HEK293 (cell line): ENCODE measurements around the gene IGSF10.

Experiments
- KLF1 ChIP-seq: fragments of 450-650 bp; formaldehyde crosslinking; IDR thresholded peaks from 2 replicates; pipeline ENCODE4 v1.5.1; 2016; ENCODE audit warnings: missing biosample characterization, missing genetic modification characterization
- TCF7L2 ChIP-seq: IDR thresholded peaks from 2 replicates; pipeline ENCODE4 v1.6.1; 2011; ENCODE audit warnings: low read depth, mild to moderate bottlenecking, inconsistent platforms, low read length, moderate library complexity, borderline replicate concordance
- YY1 ChIP-seq: fragments of 450-650 bp; formaldehyde crosslinking; IDR thresholded peaks from 2 replicates; pipeline ENCODE4 v1.5.1; 2018; ENCODE audit warnings: missing biosample characterization, missing genetic modification characterization
- ZBTB1 ChIP-seq: fragments of 450-650 bp; formaldehyde crosslinking; IDR thresholded peaks from 2 replicates; pipeline ENCODE4 v1.5.1; 2016; ENCODE audit warnings: missing biosample characterization, missing genetic modification characterization
- ZBTB7A ChIP-seq: fragments of 450-650 bp; formaldehyde crosslinking; IDR thresholded peaks from 2 replicates; pipeline ENCODE4 v1.5.1; 2016; ENCODE audit warnings: low read depth, missing biosample characterization, missing genetic modification characterization
- ZNF16 ChIP-seq: fragments of 450-650 bp; formaldehyde crosslinking; IDR thresholded peaks from 2 replicates; pipeline ENCODE4 v1.5.1; 2016; ENCODE audit warnings: low read depth, missing biosample characterization, missing genetic modification characterization
- TF ChIP-seq, protein P1 (sequence below): fragments of 450-650 bp; formaldehyde crosslinking; IDR thresholded peaks from 2 replicates; pipeline ENCODE4 v1.5.1; 2016; ENCODE audit warnings: missing biosample characterization, missing genetic modification characterization
- TF ChIP-seq, protein P2 (sequence below): fragments of 450-650 bp; formaldehyde crosslinking; IDR thresholded peaks from 2 replicates; pipeline ENCODE4 v1.5.1; 2016; ENCODE audit warnings: missing biosample characterization, missing genetic modification characterization
- TF ChIP-seq, protein P3 (sequence below): fragments of 450-650 bp; formaldehyde crosslinking; IDR thresholded peaks from 2 replicates; pipeline ENCODE4 v1.5.1; 2016; ENCODE audit warnings: missing biosample characterization, missing genetic modification characterization
- TF ChIP-seq, protein P4 (sequence below): fragments of 450-650 bp; formaldehyde crosslinking; IDR thresholded peaks from 2 replicates; pipeline ENCODE4 v1.5.1; 2016; ENCODE audit warnings: missing biosample characterization, missing genetic modification characterization, low read depth

DNA sequence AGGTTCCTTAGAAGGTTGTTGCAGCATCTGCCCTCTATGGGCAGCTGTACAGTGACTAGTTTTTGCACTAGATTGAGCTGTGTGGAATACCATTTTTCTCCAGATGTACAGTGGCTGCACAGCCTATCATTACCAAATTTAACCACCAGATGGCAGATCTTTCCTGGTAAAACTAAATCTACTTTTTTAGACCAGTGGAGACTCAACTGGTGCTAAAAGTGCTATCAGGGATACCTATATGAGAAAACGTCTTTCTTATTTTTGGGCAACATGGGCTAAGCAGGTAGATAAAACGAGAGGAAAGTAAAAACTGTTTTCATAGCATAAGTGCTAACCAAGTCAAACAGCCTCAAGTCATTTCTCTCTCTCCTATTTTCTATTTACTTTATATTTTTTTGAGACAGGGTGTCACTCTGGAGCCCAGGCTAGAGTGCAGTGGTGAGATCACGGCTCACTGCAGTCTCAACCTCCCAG is 21.2 kb downstream of the IGSF10 start:
- TF ChIP-seq, protein P1, sequence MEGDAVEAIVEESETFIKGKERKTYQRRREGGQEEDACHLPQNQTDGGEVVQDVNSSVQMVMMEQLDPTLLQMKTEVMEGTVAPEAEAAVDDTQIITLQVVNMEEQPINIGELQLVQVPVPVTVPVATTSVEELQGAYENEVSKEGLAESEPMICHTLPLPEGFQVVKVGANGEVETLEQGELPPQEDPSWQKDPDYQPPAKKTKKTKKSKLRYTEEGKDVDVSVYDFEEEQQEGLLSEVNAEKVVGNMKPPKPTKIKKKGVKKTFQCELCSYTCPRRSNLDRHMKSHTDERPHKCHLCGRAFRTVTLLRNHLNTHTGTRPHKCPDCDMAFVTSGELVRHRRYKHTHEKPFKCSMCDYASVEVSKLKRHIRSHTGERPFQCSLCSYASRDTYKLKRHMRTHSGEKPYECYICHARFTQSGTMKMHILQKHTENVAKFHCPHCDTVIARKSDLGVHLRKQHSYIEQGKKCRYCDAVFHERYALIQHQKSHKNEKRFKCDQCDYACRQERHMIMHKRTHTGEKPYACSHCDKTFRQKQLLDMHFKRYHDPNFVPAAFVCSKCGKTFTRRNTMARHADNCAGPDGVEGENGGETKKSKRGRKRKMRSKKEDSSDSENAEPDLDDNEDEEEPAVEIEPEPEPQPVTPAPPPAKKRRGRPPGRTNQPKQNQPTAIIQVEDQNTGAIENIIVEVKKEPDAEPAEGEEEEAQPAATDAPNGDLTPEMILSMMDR (tag by site-specific recombination), result peak; percentile 46
- TF ChIP-seq, protein P2, sequence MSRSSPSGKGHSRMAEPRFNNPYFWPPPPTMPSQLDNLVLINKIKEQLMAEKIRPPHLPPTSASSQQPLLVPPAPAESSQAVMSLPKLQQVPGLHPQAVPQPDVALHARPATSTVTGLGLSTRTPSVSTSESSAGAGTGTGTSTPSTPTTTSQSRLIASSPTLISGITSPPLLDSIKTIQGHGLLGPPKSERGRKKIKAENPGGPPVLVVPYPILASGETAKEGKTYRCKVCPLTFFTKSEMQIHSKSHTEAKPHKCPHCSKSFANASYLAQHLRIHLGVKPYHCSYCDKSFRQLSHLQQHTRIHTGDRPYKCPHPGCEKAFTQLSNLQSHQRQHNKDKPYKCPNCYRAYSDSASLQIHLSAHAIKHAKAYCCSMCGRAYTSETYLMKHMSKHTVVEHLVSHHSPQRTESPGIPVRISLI (tag by site-specific recombination), result no peak
- TF ChIP-seq KLF1 (no peak), YY1 (tag by site-specific recombination) (no peak), ZBTB7A (tag by site-specific recombination) (no peak), ZNF16 (tag by site-specific recombination) (no peak), ZBTB1 (no peak), TCF7L2 (no peak)
- TF ChIP-seq, protein P3, sequence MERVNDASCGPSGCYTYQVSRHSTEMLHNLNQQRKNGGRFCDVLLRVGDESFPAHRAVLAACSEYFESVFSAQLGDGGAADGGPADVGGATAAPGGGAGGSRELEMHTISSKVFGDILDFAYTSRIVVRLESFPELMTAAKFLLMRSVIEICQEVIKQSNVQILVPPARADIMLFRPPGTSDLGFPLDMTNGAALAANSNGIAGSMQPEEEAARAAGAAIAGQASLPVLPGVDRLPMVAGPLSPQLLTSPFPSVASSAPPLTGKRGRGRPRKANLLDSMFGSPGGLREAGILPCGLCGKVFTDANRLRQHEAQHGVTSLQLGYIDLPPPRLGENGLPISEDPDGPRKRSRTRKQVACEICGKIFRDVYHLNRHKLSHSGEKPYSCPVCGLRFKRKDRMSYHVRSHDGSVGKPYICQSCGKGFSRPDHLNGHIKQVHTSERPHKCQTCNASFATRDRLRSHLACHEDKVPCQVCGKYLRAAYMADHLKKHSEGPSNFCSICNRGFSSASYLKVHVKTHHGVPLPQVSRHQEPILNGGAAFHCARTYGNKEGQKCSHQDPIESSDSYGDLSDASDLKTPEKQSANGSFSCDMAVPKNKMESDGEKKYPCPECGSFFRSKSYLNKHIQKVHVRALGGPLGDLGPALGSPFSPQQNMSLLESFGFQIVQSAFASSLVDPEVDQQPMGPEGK, result no peak
- TF ChIP-seq, protein P4, sequence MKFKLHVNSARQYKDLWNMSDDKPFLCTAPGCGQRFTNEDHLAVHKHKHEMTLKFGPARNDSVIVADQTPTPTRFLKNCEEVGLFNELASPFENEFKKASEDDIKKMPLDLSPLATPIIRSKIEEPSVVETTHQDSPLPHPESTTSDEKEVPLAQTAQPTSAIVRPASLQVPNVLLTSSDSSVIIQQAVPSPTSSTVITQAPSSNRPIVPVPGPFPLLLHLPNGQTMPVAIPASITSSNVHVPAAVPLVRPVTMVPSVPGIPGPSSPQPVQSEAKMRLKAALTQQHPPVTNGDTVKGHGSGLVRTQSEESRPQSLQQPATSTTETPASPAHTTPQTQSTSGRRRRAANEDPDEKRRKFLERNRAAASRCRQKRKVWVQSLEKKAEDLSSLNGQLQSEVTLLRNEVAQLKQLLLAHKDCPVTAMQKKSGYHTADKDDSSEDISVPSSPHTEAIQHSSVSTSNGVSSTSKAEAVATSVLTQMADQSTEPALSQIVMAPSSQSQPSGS (tag by site-specific recombination), result no peak
